T-helper 17 cell (primary cell): Measurements from ENCODE around the gene SNRPA. TPM values are rescaled to one million over a fixed set of nuclear protein-coding genes. Genes with fewer than 3 reads are reported as not detected.

Experiments used
- ATAC-seq: fragments of 150-1000 bp; cut with Tn5 transposase; 2 replicates; pipeline ENCODE4 v1.10.0; 2021; ENCODE audit warnings: mild to moderate bottlenecking, moderate library complexity
- DNase-seq, 3 donors: peaks; one replicate each; pipeline versions ENCODE4 v3.0.0 to v3.0.0-alpha.2; 2020 to 2021
- H3K9me3 ChIP-seq: one replicate; pipeline ENCODE4 v1.7.0; 2013; ENCODE audit warnings: low read length, mild to moderate bottlenecking; ENCODE audit not compliant: control insufficient read depth, poor library complexity, severe bottlenecking
- H3K27ac Mint-ChIP-seq: one replicate; pipeline ENCODE4 v1.8.0; 2022; ENCODE audit warnings: mild to moderate bottlenecking, moderate library complexity, mixed read lengths
- H3K27me3 Mint-ChIP-seq: one replicate; pipeline ENCODE4 v1.8.0; 2022; ENCODE audit warnings: mixed read lengths
- H3K36me3 Mint-ChIP-seq: one replicate; pipeline ENCODE4 v1.8.0; 2022; ENCODE audit warnings: low read depth, mixed read lengths
- H3K4me1 Mint-ChIP-seq: one replicate; pipeline ENCODE4 v1.8.0; 2022; ENCODE audit warnings: mild to moderate bottlenecking, mixed read lengths
- H3K4me3 Mint-ChIP-seq: one replicate; pipeline ENCODE4 v1.8.0; 2022; ENCODE audit warnings: mild to moderate bottlenecking, moderate library complexity, mixed read lengths
- total RNA-seq, 4 donors: library from RNA in 2 of 4; stranded (reverse) in 2 of 4; gene quantifications; one replicate each; pipeline ENCODE4 v1.2.3 and lab custom pipeline; 2022 to 2026

The SNRPA gene
- total RNA-seq, 2 donors from 2014 or later: 67.3 to 81.8 TPM

DNA sequence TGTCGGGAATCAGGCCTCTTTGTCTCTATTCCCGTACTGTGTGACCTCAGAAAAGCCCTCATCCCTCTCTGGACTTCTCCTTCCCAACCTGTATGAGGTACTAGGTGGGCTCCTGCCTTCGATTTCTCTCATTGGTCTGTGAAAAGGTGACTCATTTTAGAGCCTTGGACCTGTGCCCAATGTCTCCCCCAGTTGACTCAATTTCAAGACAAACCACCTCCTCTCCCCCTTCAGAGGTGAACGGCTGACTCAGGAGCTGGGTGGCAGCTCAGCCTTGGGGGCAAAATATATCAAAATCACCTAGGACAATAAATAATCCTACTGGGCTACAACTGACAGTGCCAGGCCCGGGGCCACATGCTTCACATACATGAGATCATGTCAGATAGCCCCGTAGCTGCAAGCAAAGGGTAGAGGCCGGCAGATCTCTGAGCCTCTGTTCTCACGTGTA, 34.9 kb upstream of the SNRPA start:
- ATAC-seq (no peak), DNase-seq (peak in 1 of 3 donors; percentile 51)
- peak overlapping the region; percentile 98 for H3K4me3 Mint-ChIP-seq
- H3K27ac Mint-ChIP-seq: peak overlapping the region; percentile 99
- H3K36me3 Mint-ChIP-seq: peaks cover 8% of the 10 kb centered on the region
- no peaks in the 10 kb centered on the region for H3K9me3 ChIP-seq
- no peaks in the 10 kb centered on the region for H3K27me3 Mint-ChIP-seq
- peaks cover 58% of the 10 kb centered on the region for H3K4me1 Mint-ChIP-seq

DNA sequence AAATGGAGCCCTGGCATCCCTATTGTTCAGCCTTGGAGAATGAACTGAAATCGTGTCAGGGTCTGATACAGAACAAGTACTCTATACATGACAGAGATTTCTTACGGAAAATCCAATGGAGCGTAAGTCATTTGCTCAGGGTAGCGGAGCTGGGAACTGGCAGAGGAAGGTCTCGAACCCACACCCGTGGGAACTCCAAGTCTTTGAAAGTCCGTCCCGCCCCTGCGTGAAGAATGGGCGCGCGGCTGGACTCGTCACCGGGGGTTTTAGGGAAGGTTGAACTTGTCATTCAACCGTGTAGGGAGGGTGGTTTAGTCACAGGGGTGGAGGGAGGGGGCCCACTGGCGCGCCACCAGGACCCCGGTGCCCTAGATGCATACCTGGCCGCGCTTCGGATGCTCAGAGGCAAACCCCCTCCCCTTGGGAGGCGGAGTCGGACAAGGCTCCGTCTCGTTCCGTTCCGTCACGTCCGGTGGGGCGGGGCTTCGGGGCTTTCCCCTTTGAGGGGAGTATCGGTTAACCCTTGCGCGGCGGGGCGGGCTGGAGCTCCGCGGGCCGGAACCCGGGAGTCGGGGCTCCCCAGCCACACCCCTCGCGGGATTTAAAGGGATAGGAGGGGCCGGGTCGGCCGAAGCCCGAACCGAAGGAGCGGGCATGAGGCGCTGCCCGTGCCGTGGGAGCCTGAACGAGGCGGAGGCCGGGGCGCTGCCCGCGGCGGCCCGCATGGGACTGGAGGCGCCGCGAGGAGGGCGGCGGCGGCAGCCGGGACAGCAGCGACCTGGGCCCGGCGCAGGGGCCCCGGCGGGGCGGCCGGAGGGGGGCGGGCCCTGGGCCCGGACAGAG, 34.3 kb upstream of the SNRPA start, which contains the start of the genes COQ8B and ITPKC:
Gene COQ8B (minus strand): TSS at position 405 of the 843 bp plus-strand sequence. CDS start 2,254 bp downstream, outside the sequence.
Gene ITPKC (plus strand): TSS at position 631 of the 843 bp plus-strand sequence. CDS start 24 bp downstream, at position 655.
- Mint-ChIP-seq H3K36me3 (peaks cover 4% of the 10 kb centered on the region), H3K4me3 (peak within 1 kb of the TSS; percentile 98), H3K27me3 (no peaks in the 10 kb centered on the region), H3K27ac (peak within 1 kb of the TSS; percentile 99), H3K4me1 (peaks cover 55% of the 10 kb centered on the region)
- ATAC-seq: peak; percentile 77
- DNase-seq: peak; percentile 99 to 100 (median 100)
- H3K9me3 ChIP-seq: no peaks in the 10 kb centered on the region

DNA sequence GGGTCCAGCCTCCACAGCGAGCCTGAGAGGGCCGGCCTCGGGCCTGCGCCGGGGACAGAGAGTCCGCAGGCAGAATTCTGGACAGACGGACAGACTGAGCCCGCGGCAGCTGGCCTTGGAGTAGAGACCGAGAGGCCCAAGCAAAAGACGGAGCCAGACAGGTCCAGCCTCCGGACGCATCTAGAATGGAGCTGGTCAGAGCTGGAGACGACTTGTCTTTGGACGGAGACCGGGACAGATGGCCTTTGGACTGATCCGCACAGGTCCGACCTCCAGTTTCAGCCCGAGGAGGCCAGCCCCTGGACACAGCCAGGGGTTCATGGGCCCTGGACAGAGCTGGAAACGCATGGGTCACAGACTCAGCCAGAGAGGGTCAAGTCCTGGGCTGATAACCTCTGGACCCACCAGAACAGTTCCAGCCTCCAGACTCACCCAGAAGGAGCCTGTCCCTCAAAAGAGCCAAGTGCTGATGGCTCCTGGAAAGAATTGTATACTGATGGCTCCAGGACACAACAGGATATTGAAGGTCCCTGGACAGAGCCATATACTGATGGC, 33.6 kb upstream of the SNRPA start:
- H3K36me3 Mint-ChIP-seq: peaks cover 4% of the 10 kb centered on the region
- peak overlapping the region; percentile 98 for H3K4me3 Mint-ChIP-seq
- peaks cover 59% of the 10 kb centered on the region for H3K4me1 Mint-ChIP-seq
- no peaks in the 10 kb centered on the region for H3K27me3 Mint-ChIP-seq
- H3K9me3 ChIP-seq: no peaks in the 10 kb centered on the region
- ATAC-seq (no peak), DNase-seq (no peak)
- H3K27ac Mint-ChIP-seq: peak overlapping the region; percentile 99

DNA sequence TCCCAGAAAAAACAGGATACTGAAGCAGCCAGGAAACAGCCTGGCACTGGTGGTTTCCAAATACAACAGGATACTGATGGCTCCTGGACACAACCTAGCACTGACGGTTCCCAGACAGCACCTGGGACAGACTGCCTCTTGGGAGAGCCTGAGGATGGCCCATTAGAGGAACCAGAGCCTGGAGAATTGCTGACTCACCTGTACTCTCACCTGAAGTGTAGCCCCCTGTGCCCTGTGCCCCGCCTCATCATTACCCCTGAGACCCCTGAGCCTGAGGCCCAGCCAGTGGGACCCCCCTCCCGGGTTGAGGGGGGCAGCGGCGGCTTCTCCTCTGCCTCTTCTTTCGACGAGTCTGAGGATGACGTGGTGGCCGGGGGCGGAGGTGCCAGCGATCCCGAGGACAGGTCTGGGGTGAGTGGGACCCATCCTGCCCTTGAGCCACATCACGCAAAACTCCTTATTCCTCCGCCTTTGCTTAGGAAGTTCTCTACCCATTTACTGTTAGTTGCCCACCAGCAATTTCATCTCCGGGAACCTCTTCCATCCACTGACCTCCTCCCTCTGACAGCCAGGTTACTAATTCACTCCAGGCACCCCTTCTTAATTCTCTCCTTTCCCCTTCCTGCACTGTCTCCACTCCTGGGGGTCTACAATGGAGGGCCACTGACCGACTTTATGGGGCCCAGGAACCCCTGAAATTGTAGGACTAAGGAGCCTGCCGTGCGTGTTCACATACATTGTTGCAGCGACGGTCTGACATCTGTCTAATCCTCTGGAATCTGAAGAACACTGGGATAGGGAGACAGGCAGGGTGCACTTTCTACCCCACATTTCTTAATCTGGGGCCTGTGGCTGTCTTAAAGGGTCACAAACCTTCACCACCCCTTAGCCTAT, 32.9 kb upstream of the SNRPA start:
- Mint-ChIP-seq H3K36me3 (peaks cover 4% of the 10 kb centered on the region), H3K4me3 (peak overlapping the region; percentile 98), H3K27me3 (no peaks in the 10 kb centered on the region), H3K27ac (peak overlapping the region; percentile 99), H3K4me1 (peaks cover 59% of the 10 kb centered on the region)
- no peak for DNase-seq
- H3K9me3 ChIP-seq: no peaks in the 10 kb centered on the region
- ATAC-seq: no peak

DNA sequence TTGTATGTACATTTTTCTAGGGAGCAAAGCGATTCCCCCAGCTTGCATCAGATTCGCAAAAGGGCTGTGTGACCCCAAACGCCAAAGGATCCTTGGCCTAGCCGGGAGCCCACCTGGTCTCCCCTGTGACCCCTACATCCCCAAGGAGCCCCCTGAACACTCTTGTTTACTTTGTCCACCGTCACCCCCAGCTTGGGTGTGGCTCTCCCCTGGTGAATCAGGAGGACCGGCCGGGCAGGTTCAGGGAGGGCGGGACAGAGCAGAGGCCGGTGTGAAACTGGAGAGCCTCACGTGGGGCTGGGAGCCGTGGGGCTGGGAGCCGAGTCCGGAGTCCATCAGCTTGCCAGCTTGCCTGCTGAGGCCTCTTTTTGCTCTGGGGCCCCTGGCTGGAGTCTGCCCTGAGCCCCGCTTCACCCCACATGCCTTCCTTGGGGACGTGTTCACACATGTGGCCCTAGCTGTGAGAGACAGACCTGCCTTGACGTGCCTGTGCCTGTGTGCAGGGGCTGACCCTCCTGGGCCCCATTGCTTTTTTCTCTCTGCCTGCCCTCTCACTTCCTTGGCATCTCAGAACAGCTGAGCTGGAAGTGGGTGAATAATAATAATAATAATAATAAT, 32.1 kb upstream of the SNRPA start:
- no peak for DNase-seq
- Mint-ChIP-seq H3K27ac (peak overlapping the region; percentile 99), H3K27me3 (no peaks in the 10 kb centered on the region), H3K36me3 (peaks cover 2% of the 10 kb centered on the region), H3K4me1 (peaks cover 62% of the 10 kb centered on the region), H3K4me3 (peak overlapping the region; percentile 98)
- ATAC-seq: no peak
- H3K9me3 ChIP-seq: no peaks in the 10 kb centered on the region

DNA sequence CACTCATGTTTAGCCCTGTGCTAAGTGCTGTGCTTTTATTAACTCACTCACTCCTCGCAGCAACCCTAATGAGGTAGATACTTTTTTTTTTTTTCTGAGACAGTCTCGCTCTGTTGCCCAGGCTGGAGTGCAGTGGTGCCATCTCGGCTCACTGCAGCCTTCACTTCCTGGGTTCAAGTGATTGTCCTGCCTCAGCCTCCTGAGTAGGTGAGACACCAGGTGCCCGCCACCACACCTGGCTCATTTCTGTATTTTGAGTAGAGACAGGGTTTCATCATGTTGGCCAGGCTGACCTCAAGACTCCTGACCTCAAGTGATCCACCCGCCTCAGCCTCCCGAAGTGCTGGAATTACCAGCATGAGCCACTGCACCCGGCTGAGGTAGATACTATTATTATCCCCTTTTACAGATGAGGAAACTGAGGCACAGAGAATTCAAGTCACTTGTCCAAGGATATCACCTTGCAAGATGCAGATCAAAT, 31.5 kb upstream of the SNRPA start:
- peak overlapping the region; percentile 98 for H3K4me3 Mint-ChIP-seq
- peaks cover 61% of the 10 kb centered on the region for H3K4me1 Mint-ChIP-seq
- ATAC-seq (no peak), DNase-seq (no peak)
- no peak overlapping the region for H3K27ac Mint-ChIP-seq
- H3K27me3 Mint-ChIP-seq: no peaks in the 10 kb centered on the region
- H3K36me3 Mint-ChIP-seq: peaks cover 2% of the 10 kb centered on the region
- H3K9me3 ChIP-seq: no peaks in the 10 kb centered on the region

DNA sequence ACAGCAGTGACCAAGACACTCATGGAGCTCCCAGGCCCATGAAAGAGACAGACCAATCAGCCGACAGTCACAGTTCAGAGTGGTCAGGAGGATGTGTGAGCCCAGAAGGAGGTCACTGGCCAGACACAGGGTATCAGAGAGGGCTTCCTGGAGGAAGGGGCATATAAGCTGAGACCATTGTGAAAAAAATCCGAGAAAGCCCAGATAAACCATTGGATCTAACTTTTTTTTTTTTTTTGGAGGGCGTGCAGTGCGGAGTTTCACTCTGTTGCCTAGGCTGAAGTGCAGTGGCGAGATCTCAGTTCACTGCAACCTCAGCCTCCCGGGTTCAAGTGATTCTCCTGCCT, 29.9 kb upstream of the SNRPA start:
- ATAC-seq (no peak), DNase-seq (no peak)
- Mint-ChIP-seq H3K4me3 (peak overlapping the region; percentile 81), H3K27ac (peak overlapping the region; percentile 90), H3K4me1 (peaks cover 47% of the 10 kb centered on the region), H3K27me3 (no peaks in the 10 kb centered on the region), H3K36me3 (peaks cover 2% of the 10 kb centered on the region)
- H3K9me3 ChIP-seq: no peaks in the 10 kb centered on the region

DNA sequence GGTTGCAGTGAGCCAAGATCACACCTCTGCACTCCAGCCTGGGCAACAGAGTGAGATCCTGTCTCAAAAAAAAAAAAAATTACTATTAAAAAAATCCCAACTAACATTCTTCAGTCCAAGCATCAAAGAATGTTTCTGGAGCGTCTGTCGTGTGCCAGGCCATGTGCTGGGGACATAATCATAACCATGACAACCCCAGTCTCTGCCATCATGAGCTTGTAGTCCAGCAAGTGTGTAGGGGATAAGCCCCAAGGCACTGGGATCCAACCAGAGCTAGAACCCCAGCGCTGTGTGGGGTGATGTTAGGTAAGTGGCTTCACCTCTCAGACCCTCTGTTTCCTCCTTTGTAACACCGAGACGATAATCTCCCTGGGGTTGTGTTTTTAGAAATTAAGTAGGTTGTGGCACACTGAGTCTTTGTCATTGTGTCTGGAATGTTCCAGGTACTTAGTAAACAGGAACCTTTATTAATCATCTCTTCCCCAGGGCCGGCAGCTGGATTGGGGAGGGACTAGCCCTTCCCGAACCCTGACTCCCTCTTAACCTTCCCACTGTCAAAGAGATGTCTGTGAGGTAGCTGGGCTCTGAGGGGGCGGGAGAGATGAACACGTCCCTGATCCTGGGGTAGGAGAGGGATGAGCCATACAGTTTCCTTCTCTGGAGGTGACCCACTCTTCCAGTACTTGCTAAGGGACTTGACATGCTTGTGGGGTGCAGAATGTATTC, 28.9 kb upstream of the SNRPA start:
- ATAC-seq: no peak
- DNase-seq: no peak
- Mint-ChIP-seq H3K4me3 (no peak overlapping the region), H3K36me3 (peaks cover 2% of the 10 kb centered on the region), H3K27ac (no peak overlapping the region), H3K4me1 (peaks cover 42% of the 10 kb centered on the region), H3K27me3 (no peaks in the 10 kb centered on the region)
- no peaks in the 10 kb centered on the region for H3K9me3 ChIP-seq

DNA sequence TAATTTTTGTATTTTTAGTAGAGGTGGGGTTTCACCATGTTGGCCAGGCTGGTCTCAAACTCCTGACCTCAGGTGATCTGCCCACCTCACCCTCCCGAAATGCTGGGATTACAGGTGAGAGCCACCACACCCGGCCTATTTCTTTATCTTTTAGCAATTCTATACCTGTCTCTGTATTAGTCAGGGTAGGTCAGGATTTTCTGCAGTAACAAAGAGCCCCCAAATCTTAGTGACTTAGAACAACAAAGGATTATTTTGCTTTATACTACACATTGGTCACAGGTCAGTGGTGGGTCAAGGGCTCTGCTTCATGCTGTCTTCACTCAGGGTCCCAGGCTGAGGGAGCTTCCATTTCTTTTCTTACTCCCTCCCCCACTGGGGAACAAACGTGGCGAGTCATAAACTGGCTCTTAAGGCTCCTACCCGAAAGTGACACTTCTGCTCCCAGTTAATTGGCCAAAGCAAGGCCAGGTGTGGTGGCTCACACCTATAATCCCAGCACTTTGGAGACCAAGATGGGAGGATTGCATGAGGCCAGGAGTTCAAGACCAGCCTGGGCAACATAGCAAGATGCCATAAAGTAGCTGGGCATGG, 27.2 kb upstream of the SNRPA start:
- no peaks in the 10 kb centered on the region for H3K9me3 ChIP-seq
- Mint-ChIP-seq H3K27me3 (no peaks in the 10 kb centered on the region), H3K4me3 (no peak overlapping the region), H3K27ac (peak overlapping the region; percentile 70), H3K4me1 (peaks cover 37% of the 10 kb centered on the region), H3K36me3 (no peaks in the 10 kb centered on the region)
- DNase-seq (no peak), ATAC-seq (no peak)

DNA sequence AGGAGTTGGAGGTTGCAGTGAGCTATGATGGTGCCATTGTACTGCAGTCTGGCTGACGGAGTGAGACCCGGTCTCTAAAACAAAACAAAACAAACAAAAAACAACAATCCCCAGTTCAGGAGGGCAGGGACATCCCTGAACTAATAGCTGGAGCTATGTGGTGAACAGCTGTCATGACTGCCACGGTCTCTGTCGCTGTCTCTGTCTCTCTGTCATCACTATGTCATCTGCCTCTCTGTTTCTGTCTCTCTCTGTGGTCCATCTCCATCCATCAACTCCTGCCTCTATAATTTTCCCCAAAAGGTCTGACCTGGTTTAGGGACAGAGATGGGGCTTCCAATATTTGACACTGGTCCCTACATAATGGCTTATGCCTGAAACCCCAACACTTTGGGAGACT, 26.7 kb upstream of the SNRPA start:
- H3K4me1 Mint-ChIP-seq: peaks cover 34% of the 10 kb centered on the region
- DNase-seq (no peak), ATAC-seq (no peak)
- no peaks in the 10 kb centered on the region for H3K27me3 Mint-ChIP-seq
- H3K4me3 Mint-ChIP-seq: no peak overlapping the region
- H3K36me3 Mint-ChIP-seq: no peaks in the 10 kb centered on the region
- no peaks in the 10 kb centered on the region for H3K9me3 ChIP-seq
- H3K27ac Mint-ChIP-seq: peak overlapping the region; percentile 70

DNA sequence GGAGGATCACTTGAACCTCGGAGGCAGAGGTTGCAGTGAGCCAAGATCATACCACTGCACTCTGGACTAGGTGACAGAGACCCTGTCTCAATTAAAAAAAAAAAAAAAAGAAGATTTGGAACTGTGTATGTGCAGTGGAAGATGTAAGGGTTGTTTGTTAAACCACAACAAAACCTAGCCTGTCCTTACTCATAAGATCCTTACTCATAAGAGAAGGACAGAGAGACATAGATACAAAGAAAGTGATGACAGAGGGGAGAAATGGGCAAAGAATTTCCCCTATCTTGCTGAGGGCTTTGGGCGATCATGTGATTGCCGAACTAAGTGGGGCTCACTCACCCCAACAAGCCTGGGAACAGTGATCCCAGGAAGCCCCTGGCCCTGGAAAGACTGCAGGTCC, 26.1 kb upstream of the SNRPA start:
- no peaks in the 10 kb centered on the region for H3K9me3 ChIP-seq
- Mint-ChIP-seq H3K27me3 (no peaks in the 10 kb centered on the region), H3K4me3 (no peak overlapping the region), H3K27ac (peak overlapping the region; percentile 14), H3K4me1 (peaks cover 28% of the 10 kb centered on the region), H3K36me3 (no peaks in the 10 kb centered on the region)
- ATAC-seq: no peak
- no peak for DNase-seq

DNA sequence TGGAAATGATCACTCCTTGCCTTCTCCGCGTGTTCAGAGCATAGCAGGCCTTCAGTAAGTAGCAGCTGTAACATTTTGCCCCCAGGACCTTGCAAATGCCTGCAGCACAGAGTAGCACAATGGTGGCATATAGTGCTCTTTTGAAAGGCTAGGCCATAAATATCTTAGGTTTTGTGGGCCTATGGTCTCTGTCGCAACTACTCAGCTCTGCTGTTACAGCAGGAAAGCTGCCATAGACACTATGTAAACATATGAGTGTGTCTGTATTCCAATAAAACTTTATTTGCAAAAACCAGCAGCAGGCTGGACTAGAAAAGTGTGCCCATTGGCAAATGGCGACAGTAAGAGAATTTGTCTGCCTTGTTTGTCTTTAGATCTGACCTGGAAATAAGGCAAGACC, 24.7 kb upstream of the SNRPA start:
- Mint-ChIP-seq H3K4me1 (peaks cover 17% of the 10 kb centered on the region), H3K4me3 (no peak overlapping the region)

More for the DNA sequence above, 24.7 kb upstream of the SNRPA start:
- DNase-seq: no peak
- H3K36me3 Mint-ChIP-seq: no peaks in the 10 kb centered on the region
- no peak for ATAC-seq
- no peaks in the 10 kb centered on the region for H3K27me3 Mint-ChIP-seq
- no peak overlapping the region for H3K27ac Mint-ChIP-seq
- H3K9me3 ChIP-seq: no peaks in the 10 kb centered on the region
